Trophoblast cell (in vitro differentiated cells and primary cell): ENCODE measurements around the gene RPS6KL1.
A peak's percentile ranks its signal among the peaks of the same experiment; 100 is the strongest.

ENCODE experiments used
- DNase-seq, 2 donors: peaks; one replicate each; pipeline ENCODE4 v3.0.0-alpha.2; 2016
- H2AFZ ChIP-seq: 2 replicates; pipeline ENCODE4 v1.6.1; 2013; ENCODE audit warnings: low read length, moderate library complexity, mild to moderate bottlenecking; ENCODE audit not compliant: insufficient read depth, poor library complexity
- H2AK5ac ChIP-seq: 2 replicates; pipeline ENCODE4 v1.6.1; 2013; ENCODE audit warnings: mild to moderate bottlenecking, low read length
- H2BK120ac ChIP-seq: 2 replicates; pipeline ENCODE4 v1.6.1; 2013; ENCODE audit warnings: low read length, mild to moderate bottlenecking, moderate library complexity; ENCODE audit not compliant: insufficient read depth, poor library complexity
- H2BK12ac ChIP-seq: 2 replicates; pipeline ENCODE4 v1.6.1; 2013; ENCODE audit warnings: mild to moderate bottlenecking, low read length, moderate library complexity
- H2BK5ac ChIP-seq: 2 replicates; pipeline ENCODE4 v1.6.1; 2013; ENCODE audit warnings: low read length, low read depth, moderate library complexity, mild to moderate bottlenecking; ENCODE audit not compliant: poor library complexity
- H3K14ac ChIP-seq: 2 replicates; pipeline ENCODE4 v1.6.1; 2013; ENCODE audit warnings: mild to moderate bottlenecking, low read length
- H3K18ac ChIP-seq: 2 replicates; pipeline ENCODE4 v1.6.1; 2013; ENCODE audit warnings: mild to moderate bottlenecking, low read length
- H3K23ac ChIP-seq: 2 replicates; pipeline ENCODE4 v1.6.1; 2013; ENCODE audit warnings: low read length
- H3K27ac ChIP-seq: 2 replicates; pipeline ENCODE4 v1.5.1; 2013; ENCODE audit warnings: low read depth, mild to moderate bottlenecking, inconsistent platforms, low read length, moderate library complexity
- H3K27me3 ChIP-seq: 2 replicates; pipeline ENCODE4 v1.6.1; 2013; ENCODE audit warnings: inconsistent platforms, mild to moderate bottlenecking, low read length, moderate library complexity; ENCODE audit not compliant: insufficient read depth
- H3K36me3 ChIP-seq, 2 experiments: 1 replicate in 1 of 2; 2 replicates in 1 of 2; pipeline ENCODE4 v1.6.1; 2013; ENCODE audit warnings: low read length in 2 of 2, mild to moderate bottlenecking in 2 of 2, moderate library complexity in 1 of 2; ENCODE audit not compliant: insufficient read depth in 2 of 2, control insufficient read depth in 1 of 2
- H3K4ac ChIP-seq: 2 replicates; pipeline ENCODE4 v1.6.1; 2013; ENCODE audit warnings: low read depth, mild to moderate bottlenecking, low read length, moderate library complexity
- H3K4me1 ChIP-seq, 2 experiments: 1 replicate in 1 of 2; 2 replicates in 1 of 2; pipeline ENCODE4 v1.6.1; 2013; ENCODE audit warnings: low read length in 2 of 2, mild to moderate bottlenecking in 2 of 2, moderate library complexity in 1 of 2; ENCODE audit not compliant: insufficient read depth in 2 of 2, control insufficient read depth in 1 of 2
- H3K4me2 ChIP-seq: 2 replicates; pipeline ENCODE4 v1.6.1; 2013; ENCODE audit warnings: inconsistent platforms, mild to moderate bottlenecking, low read length, moderate library complexity
- H3K4me3 ChIP-seq: 2 replicates; pipeline ENCODE4 v1.5.1; 2013; ENCODE audit warnings: mild to moderate bottlenecking, low read depth, low read length, inconsistent platforms
- H3K79me1 ChIP-seq: one replicate; pipeline ENCODE4 v1.6.1; 2013; ENCODE audit warnings: low read length
- H3K79me2 ChIP-seq: 2 replicates; pipeline ENCODE4 v1.6.1; 2013; ENCODE audit warnings: low read length, mild to moderate bottlenecking; ENCODE audit not compliant: control insufficient read depth, insufficient read depth, poor library complexity
- H3K9ac ChIP-seq: 2 replicates; pipeline ENCODE4 v1.6.1; 2013; ENCODE audit warnings: mild to moderate bottlenecking, low read length
- H3K9me3 ChIP-seq: 2 replicates; pipeline ENCODE4 v1.6.1; 2013; ENCODE audit warnings: low read depth, mild to moderate bottlenecking, control low read depth, inconsistent platforms, low read length; ENCODE audit not compliant: insufficient read depth
- H4K12ac ChIP-seq: 2 replicates; pipeline ENCODE4 v1.6.1; 2013; ENCODE audit warnings: low read depth, mild to moderate bottlenecking, low read length, moderate library complexity
- H4K8ac ChIP-seq: 2 replicates; pipeline ENCODE4 v1.6.1; 2013; ENCODE audit warnings: low read depth, mild to moderate bottlenecking, low read length, moderate library complexity
- H4K91ac ChIP-seq: one replicate; pipeline ENCODE4 v1.6.1; 2013; ENCODE audit warnings: low read depth, mild to moderate bottlenecking, low read length, moderate library complexity
- WGBS: extraction: QIAGEN DNeasy Blood & Tissue Kit; methylation state at CpG from one replicate; pipeline ENCODE4 v1.1.7; 2013; ENCODE audit warnings: missing lambda C conversion rate; ENCODE audit not compliant: insufficient read length, insufficient coverage; ENCODE audit errors: extremely low coverage; 5-methylcytosine and 5-hydroxymethylcytosine counted together

The RPS6KL1 gene

GRCh38 chr14:74942608-74943007 lies 19.5 kb upstream of the RPS6KL1 start:
- no peak overlapping the region for H3K9ac ChIP-seq
- H3K27me3 ChIP-seq, result no peaks in the 10 kb centered on the region
- H3K27ac ChIP-seq, result no peak overlapping the region
- H3K4ac ChIP-seq, result no peak overlapping the region
- no peak overlapping the region for H2AK5ac ChIP-seq
- WGBS, result no CpG with 5 or more reads among the region's 11 CpGs
- no peaks in the 10 kb centered on the region for H3K79me2 ChIP-seq
- H4K8ac ChIP-seq, result no peak overlapping the region
- H3K14ac ChIP-seq, result no peak overlapping the region
- H3K18ac ChIP-seq, result no peak overlapping the region
- H4K91ac ChIP-seq, result no peak overlapping the region
- H3K4me3 ChIP-seq, result no peak overlapping the region
- no peak overlapping the region for H2BK12ac ChIP-seq
- no peak overlapping the region for H3K23ac ChIP-seq
- peaks cover 9 to 13% of the 10 kb centered on the region in 2 experiments for H3K36me3 ChIP-seq
- no peak overlapping the region for H3K4me2 ChIP-seq
- no peak overlapping the region for H2BK120ac ChIP-seq
- H2BK5ac ChIP-seq, result no peak overlapping the region
- H3K79me1 ChIP-seq, result peaks cover 3% of the 10 kb centered on the region
- peaks cover 13 to 16% of the 10 kb centered on the region in 2 experiments for H3K4me1 ChIP-seq
- no peaks in the 10 kb centered on the region for H3K9me3 ChIP-seq
- H4K12ac ChIP-seq, result no peak overlapping the region
- no peak overlapping the region for H2AFZ ChIP-seq
- DNase-seq, result no peak

GRCh38 chr14:74942181-74942580 lies 19.1 kb upstream of the RPS6KL1 start:
- Histone ChIP-seq H4K8ac (peak overlapping the region; percentile 23), H2AK5ac (peak overlapping the region; percentile 22), H3K36me3 (peaks cover 7 to 9% of the 10 kb centered on the region in 2 experiments), H3K4ac (no peak overlapping the region), H3K27me3 (no peaks in the 10 kb centered on the region), H4K12ac (no peak overlapping the region), H3K4me3 (no peak overlapping the region), H3K9me3 (no peaks in the 10 kb centered on the region), H2BK5ac (no peak overlapping the region), H2AFZ (peak overlapping the region; percentile 9), H2BK12ac (no peak overlapping the region), H3K4me1 (peaks cover 13 to 16% of the 10 kb centered on the region in 2 experiments), H3K14ac (no peak overlapping the region), H3K23ac (no peak overlapping the region), H3K79me2 (no peaks in the 10 kb centered on the region), H3K9ac (no peak overlapping the region), H3K79me1 (peaks cover 3% of the 10 kb centered on the region), H3K18ac (no peak overlapping the region), H3K4me2 (no peak overlapping the region), H4K91ac (peak overlapping the region; percentile 53), H3K27ac (no peak overlapping the region), H2BK120ac (no peak overlapping the region)
- no peak for DNase-seq
- no CpG with 5 or more reads among the region's 12 CpGs for WGBS

- Histone ChIP-seq H4K12ac (no peak overlapping the region), H3K27me3 (no peaks in the 10 kb centered on the region), H3K79me1 (peaks cover 3% of the 10 kb centered on the region), H3K4me2 (no peak overlapping the region), H2BK12ac (peak overlapping the region; percentile 14), H4K8ac (no peak overlapping the region), H3K79me2 (no peaks in the 10 kb centered on the region), H3K23ac (no peak overlapping the region), H3K4me3 (no peak overlapping the region), H3K14ac (no peak overlapping the region), H3K36me3 (peaks cover 5 to 7% of the 10 kb centered on the region in 2 experiments), H3K4ac (no peak overlapping the region), H2BK5ac (no peak overlapping the region), H3K9ac (no peak overlapping the region), H2AK5ac (no peak overlapping the region), H2AFZ (peak overlapping the region; percentile 62), H2BK120ac (no peak overlapping the region), H3K4me1 (peaks cover 13 to 16% of the 10 kb centered on the region in 2 experiments), H3K9me3 (no peaks in the 10 kb centered on the region), H3K27ac (no peak overlapping the region), H3K18ac (no peak overlapping the region), H4K91ac (no peak overlapping the region)
- DNase-seq, result peak in 1 of 2 donors; percentile 35
- WGBS, result no CpG with 5 or more reads among the region's 13 CpGs
Observed at GRCh38 chr14:74941676-74942097, 18.6 kb upstream of the RPS6KL1 start.

GRCh38 chr14:74940956-74941565 lies 18.0 kb upstream of the RPS6KL1 start:
- Histone ChIP-seq H3K4ac (peak overlapping the region; percentile 12), H3K4me2 (no peak overlapping the region), H3K4me3 (no peak overlapping the region), H2AFZ (no peak overlapping the region), H3K9ac (no peak overlapping the region), H2BK5ac (no peak overlapping the region), H4K8ac (peak overlapping the region; percentile 12), H3K36me3 (peaks cover 2 to 7% of the 10 kb centered on the region in 2 experiments), H3K4me1 (peaks cover 13 to 16% of the 10 kb centered on the region in 2 experiments), H3K79me1 (peaks cover 3% of the 10 kb centered on the region), H3K27me3 (no peaks in the 10 kb centered on the region), H3K23ac (no peak overlapping the region), H2BK120ac (peak overlapping the region; percentile 9), H4K91ac (peak overlapping the region; percentile 1), H3K18ac (no peak overlapping the region), H2AK5ac (peak overlapping the region; percentile 39), H3K79me2 (no peaks in the 10 kb centered on the region), H3K9me3 (no peaks in the 10 kb centered on the region), H3K27ac (no peak overlapping the region), H4K12ac (no peak overlapping the region), H3K14ac (peak overlapping the region; percentile 35), H2BK12ac (peak overlapping the region; percentile 53)
- WGBS, result no CpG with 5 or more reads among the region's 18 CpGs
- peak in 1 of 2 donors; percentile 46 for DNase-seq
